Measurements from ENCODE around the gene CHD9.

The CHD9 gene

DNA sequence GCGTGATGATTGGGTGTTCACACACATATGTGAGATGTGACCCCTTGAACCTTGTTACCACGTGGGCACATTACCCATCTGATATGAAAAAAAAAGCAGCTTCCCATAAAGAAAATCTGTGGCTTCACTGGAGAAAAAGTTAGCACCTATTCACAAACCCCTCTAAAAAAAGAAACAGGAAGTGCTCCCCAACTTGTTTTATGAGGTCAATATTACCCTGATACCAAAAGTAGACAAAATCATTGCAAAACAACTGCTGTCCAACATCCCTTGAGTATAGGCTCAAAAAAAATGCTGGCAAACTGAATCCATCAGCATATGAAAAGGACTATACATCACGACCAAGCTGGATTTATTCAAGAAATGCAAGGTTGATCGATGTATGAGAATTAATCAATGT, 279.8 kb downstream of the CHD9 start:
- H3K4me3 ChIP-seq (ENCODE audit: low read depth, low read length): no peak overlapping the region
- no peak for TF ChIP-seq CTCF (IDR thresholded peaks at IDR 0.05; ENCODE audit: borderline replicate concordance, insufficient read depth, low read depth, low read length)

- no peak for TF ChIP-seq CTCF (IDR thresholded peaks at IDR 0.05; ENCODE audit: borderline replicate concordance, insufficient read depth, low read depth, low read length)
- no peak overlapping the region for H3K4me3 ChIP-seq (ENCODE audit: low read depth, low read length)
These were observed 282.5 kb downstream of the CHD9 start for GRCh38 chr16:53337294-53337693.

DNA sequence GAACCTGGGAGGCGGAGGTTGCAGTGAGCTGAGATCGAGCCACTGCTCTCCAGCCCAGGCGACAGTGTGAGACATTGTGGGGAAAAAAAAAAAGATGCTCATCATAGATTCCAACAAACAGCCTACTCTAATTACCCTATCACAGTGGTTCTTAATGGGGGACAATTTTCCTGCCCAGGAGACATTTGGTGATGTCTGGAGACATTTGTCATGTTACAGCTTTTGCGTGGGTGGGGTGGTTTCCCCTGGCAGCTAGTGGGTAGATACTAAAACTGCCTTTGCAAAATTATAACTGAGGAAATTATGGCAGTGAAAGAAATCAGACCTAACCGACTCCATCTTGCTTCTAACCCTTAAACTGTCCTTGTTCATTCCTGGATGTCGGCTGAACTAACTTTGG, 287.0 kb downstream of the CHD9 start:
- H3K4me3 ChIP-seq (ENCODE audit: low read depth, low read length): no peak overlapping the region
- TF ChIP-seq CTCF (IDR thresholded peaks at IDR 0.05; ENCODE audit: borderline replicate concordance, insufficient read depth, low read depth, low read length): no peak

- no peak for TF ChIP-seq CTCF (IDR thresholded peaks at IDR 0.05; ENCODE audit: borderline replicate concordance, insufficient read depth, low read depth, low read length)
These were observed 300.3 kb downstream of the CHD9 start for GRCh38 chr16:53355064-53355463.

GRCh38 chr16:53356478-53357207, 301.9 kb downstream of the CHD9 start:
- H3K4me3 ChIP-seq (ENCODE audit: low read depth, low read length): no peak overlapping the region
- no peak for TF ChIP-seq CTCF (IDR thresholded peaks at IDR 0.05; ENCODE audit: borderline replicate concordance, insufficient read depth, low read depth, low read length)

More at GRCh38 chr16:53355064-53355463, 300.3 kb downstream of the CHD9 start:
- no peak overlapping the region for H3K4me3 ChIP-seq (ENCODE audit: low read depth, low read length)

- no peak for TF ChIP-seq CTCF (IDR thresholded peaks at IDR 0.05; ENCODE audit: borderline replicate concordance, insufficient read depth, low read depth, low read length)
- H3K4me3 ChIP-seq (ENCODE audit: low read depth, low read length): no peak overlapping the region
These were observed 302.4 kb downstream of the CHD9 start for GRCh38 chr16:53357208-53357586.

DNA sequence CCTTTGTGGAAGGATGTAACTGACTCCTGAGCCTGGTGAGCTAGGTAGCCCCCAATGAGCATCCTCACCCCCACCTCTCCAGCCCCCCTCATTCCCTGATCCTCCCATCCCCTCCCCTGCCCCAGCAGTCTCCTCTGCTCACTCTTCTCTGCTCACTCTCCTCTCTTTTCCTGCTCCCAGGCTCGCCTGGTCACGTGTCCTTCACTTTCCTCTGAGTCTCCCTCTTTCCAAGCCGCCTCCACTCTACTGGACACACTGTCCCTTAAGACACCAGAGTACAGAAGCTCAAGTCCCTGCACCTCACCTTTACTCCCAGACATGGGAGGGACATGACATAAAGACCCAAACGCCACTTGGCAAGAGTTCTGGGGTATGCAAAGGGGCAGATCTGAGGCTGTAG, 303.2 kb downstream of the CHD9 start:
- no peak overlapping the region for H3K4me3 ChIP-seq (ENCODE audit: low read depth, low read length)
- TF ChIP-seq CTCF (IDR thresholded peaks at IDR 0.05; ENCODE audit: borderline replicate concordance, insufficient read depth, low read depth, low read length): no peak
